ENCODE results near the gene IL1RAP.

DNA sequence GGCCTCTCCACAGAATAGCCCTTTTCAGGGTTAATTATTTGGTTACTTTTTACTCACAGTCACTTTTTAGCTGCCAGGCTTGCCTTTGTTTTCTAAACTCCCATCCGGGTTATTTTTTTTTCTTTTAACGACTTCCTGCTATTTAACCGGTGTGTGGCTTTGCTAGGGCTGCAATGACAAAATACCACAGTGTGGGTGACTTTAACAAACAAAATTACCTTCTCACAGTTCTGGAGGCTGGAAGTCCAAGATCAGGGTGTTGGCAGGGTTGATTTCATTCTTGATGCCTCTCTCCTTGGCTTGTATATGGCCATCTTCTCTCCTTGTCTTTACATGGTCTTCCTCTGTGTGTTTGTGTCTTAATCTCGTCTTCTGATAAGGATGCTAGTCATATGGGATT lies 91.5 kb downstream of the IL1RAP start:
- TF ChIP-seq CTCF (IDR thresholded peaks at IDR 0.05) (no peak), POLR2A (IDR thresholded peaks at IDR 0.05) (no peak)
